Stimulated activated CD4-positive, alpha-beta T cell treated with anti-CD3 and anti-CD28 coated beads, Interleukin-15, amount 100 ng/mL, for 1 hour (primary cell): Measurements from ENCODE around the gene EVI5L.
"Not testable (repeated sequence)": the region's sequence is repeated elsewhere in the genome, so short reads cannot be mapped to it uniquely, and the experiment has no call there.

Source experiments
- DNase-seq, 2 donors: peaks; one replicate each; pipeline ENCODE4 v3.0.0-alpha.2; 2020; ENCODE audit warnings: low read depth in 1 of 2, low spot score in 1 of 2

The EVI5L gene

GRCh38 chr19:7845390-7846154 is 15.6 kb downstream of the EVI5L start:
- no peak for DNase-seq

DNA sequence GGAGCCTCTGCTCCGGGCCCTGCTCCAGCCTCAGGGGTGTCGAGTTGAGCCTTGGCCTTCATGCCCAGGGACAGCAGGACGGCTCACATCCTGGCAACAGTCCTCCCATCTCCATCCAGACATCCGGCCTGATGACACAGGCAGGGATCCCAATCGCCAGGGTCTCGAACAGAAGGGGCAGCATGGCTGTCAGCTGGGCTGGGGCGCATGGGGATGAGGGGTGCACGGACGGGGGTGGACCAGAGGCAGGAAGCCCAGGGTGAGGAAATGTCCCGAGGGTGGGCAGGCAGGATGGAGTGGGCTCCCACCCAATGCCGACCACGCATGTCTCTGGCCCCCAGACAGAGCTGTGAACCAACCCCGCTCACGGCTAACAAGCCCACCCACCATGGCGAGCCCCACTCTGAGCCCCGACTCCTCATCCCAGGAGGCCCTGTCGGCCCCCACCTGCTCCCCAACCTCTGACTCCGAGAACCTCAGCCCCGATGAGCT is 16.2 kb downstream of the EVI5L start:
- no peak for DNase-seq

GRCh38 chr19:7847664-7848063 is 17.6 kb downstream of the EVI5L start:
- no peak for DNase-seq

DNA sequence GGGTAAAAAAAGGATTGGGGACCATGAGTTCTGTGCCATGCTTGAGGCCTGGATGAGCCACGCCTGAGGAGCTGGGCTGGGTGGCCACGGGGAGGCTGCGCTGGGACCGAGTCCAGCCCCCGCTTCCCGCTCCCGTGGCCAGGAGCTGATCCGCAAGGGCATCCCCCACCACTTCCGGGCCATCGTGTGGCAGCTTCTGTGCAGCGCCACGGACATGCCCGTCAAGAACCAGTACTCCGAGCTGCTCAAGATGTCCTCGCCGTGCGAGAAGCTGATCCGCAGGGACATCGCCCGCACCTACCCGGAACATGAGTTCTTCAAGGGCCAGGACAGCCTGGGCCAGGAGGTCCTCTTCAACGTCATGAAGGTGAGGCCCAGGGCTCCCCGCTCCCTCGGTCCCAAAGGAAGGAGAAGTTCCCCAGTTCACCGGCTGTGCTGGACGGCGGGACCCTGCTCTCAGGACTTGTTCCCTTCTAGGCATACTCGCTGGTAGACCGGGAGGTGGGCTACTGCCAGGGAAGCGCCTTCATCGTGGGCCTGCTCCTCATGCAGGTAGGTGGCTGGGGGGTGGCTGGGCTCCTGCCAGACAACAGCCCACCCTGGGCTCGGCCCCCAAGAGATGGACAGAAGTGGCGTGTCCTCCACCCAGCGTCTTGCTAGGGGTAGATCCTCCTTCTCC is 18.9 kb downstream of the EVI5L start:
- no peak for DNase-seq

DNA sequence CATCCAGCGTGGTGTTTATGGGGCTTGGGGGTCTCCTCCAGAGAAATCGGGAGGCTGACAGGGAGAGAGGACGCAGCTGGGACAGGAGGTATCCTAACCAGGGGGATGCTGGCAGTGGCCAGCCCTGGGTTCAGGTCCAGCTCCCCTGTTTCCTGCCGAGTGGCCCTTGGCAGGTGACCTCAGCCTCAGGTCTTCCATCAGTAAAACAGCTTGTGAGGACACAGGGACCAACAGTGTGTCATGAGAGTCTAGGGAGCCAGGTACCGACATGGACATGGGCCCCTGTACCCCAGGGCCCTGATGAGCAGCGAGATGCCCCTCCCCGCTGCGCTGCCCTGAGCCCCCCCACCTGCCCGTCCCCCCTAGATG is 19.6 kb downstream of the EVI5L start:
- DNase-seq = no peak

DNA sequence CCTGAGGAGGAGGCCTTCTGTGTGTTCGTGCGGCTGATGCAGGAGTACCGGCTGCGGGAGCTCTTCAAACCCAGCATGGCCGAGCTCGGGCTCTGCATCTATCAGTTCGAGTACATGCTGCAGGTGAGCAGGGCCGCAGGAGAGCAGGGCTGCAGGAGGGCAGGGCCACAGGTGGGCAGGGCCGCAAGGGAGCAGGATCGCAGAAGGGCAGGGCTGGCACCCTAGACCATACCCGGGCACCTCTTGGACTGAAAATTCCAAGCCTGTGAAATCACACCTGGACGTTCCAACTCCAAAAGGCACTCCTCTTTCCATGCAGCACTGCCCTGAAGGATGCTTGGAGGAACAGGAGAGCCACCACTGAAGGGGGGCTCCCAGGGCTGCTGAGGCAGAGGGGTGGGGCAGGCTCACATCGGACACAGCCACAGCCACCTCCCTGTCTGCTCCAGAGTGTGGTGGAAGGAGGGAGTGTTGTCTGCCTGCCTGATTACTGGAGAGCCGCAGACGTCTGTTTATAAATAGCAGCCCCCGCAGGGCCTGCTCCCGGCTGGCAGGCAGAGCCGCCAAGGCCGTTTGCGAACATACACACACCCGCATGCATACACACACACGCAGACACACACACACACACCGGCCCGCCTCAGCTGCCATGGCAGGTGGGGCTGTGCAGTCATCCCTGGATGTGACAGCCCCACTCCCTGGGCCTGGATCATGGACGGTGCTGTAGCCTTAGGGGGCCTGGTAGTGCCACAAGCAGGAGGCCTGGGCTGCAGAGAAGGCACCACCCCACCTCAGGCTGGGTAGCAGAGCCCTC is 20.2 kb downstream of the EVI5L start:
- no peak for DNase-seq

- DNase-seq = no peak
Measured at GRCh38 chr19:7850945-7851622, 21.1 kb downstream of the EVI5L start.

DNA sequence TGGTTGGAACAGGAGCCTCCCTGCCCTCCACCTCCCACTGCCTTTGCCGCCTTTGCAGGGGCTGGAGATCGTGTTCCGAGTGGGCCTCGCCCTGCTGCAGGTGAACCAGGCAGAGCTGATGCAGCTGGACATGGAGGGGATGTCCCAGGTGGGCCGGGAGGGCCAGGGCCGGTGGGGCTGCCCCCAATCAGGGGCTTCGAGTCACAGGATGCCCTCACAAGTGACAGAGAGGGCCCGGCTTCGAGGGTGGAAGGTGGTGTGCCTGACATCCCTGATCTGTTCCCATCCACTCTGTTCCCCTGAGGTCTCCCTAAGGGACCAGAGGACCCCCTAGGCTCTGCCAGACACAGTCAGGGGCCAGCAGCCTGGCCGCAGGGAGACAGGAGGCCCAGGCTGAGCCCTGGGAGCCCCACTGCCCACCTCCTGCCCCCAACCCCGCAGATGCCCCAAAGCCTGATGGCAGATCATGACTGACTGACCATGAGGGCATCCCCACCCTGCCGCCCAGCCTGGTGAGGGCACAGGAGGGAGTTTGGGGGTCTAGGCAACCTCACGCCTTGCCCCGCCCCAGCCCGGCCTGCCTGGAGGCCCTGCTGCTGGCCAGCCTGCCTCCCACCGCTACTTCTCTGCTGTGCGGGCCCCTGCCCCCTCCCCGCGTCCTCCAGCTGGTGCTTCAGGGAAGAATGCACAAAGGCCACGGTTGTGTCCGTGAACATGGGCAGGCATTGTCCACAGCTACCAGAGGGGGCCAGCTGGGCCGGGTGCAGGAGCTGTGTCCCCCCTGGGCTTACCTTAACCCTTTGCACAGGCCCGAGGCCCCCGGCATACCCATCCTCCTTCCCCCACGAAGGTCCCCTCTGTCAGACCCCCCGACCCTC is 21.8 kb downstream of the EVI5L start:
- no peak for DNase-seq

DNA sequence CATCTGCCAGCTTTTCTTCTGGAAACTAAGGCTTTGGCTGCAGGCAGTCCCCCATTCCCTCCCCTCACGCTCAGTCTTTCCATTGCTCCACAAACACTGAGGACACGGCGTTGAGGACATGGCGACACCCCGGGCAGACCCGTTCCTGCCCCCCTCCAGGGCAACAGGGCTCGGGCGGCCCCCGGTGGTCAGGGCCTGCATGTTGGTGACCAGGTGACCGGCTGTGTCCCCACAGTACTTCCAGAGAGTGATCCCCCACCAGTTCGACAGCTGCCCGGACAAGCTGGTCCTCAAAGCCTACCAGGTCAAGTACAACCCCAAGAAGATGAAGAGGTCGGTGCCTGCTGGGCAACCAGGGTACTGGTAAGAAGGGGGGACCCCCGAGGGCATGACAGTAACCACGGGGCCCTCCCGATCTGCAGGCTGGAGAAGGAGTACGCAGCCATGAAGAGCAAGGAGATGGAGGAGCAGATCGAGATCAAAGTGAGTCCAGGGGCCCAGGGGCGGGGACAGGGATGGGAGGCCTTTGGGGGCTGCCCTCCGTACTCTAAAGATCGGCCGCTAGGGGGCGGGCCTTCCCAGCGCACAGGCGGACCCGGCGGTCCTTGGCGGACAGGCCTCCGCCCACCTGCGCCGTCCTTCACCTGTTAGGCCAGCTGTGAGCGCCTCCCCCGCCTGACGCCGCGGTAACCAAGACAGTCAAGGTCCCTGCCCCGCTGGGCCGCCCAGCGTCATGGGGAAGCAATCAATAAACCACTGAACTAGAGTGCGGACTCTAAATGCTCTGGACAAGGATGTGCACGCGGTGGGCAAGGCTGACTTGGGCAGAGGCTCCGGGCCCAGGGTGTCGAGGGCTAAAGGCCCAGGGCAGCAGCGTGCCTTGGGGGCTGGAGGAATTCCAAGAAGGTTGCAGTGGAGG is 23.1 kb downstream of the EVI5L start:
- peak in 1 of 2 donors; percentile 54 for DNase-seq

DNA sequence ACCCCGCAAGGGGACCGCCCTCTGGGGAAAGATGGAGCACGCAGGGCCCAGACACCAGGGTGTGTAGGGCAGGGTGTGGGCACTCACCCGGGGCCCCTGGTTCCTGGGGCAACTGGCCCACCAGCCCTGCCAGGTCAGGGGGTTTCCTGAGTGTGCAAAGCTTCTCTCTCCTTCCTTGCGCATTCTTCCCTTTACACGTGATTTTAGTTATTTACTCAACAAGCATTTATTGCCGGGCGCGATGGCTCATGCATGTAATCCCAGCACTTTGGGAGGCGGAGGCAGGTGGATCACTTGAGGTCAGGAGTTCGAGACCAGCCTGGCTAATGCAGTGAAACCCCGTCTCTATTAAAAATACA is 23.7 kb downstream of the EVI5L start:
- no peak for DNase-seq

- no peak for DNase-seq
Measured at GRCh38 chr19:7855426-7856108, 25.5 kb downstream of the EVI5L start.

DNA sequence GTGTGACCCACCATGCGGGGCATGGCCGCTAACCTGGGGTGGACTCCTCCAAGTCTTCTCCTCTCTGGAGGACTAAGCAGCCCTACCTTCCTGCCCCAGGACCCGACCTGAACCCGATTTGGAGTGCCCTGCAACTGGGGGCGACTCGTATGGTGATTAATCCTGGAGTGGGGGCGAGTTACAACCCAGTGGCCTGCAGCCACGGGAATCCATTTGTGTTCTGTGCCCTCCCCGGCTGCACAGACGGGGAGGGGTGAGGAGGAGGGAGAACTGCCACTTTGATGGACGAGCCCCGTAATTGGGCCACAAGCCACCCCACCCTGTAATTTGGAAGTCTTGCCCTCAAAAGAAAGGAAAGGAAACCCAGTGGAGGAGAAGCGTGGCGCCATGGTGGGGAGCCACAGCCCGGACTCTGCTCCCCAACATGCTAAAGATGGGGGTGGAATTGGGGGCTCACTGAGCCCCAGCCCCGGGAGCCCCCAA is 26.1 kb downstream of the EVI5L start:
- DNase-seq = no peak

GRCh38 chr19:7856679-7857663 is 27.0 kb downstream of the EVI5L start:
- no peak for DNase-seq

- no peak for DNase-seq
Measured at GRCh38 chr19:7857727-7858108, 27.7 kb downstream of the EVI5L start.

- DNase-seq = no peak
Measured at GRCh38 chr19:7858109-7858770, 28.2 kb downstream of the EVI5L start.

- not testable (repeated sequence) for DNase-seq
Measured at GRCh38 chr19:7859087-7859486, 29.1 kb downstream of the EVI5L start.
